ENCODE data around the gene MRI1.
"Not testable (repeated sequence)": the region's sequence is repeated elsewhere in the genome, so short reads cannot be mapped to it uniquely, and the experiment has no call there.

The MRI1 gene

DNA sequence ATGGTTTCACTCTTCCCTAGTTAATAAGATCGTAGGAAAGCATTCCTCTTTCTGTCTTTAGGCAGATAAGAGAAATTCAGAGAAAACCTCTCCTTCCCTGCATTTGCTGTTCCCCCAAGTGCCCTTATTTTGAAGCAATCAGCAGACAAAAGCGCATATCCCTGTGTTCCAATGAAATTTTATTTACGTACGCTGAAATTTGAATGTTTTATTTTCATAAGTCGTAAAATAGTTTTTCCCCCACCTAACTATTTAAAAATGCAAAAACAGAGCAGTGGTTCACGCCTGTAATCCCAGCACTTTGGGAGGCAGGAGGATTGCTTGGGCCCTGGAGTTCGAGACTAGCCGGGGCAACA, 17.2 kb upstream of the MRI1 start:
- peaks cover 7% of the 10 kb centered on the region for H3K9me3 Mint-ChIP-seq
- peak overlapping the region; percentile 87 for H3K4me3 Mint-ChIP-seq
- H3K27me3 Mint-ChIP-seq (ENCODE audit: low read depth), result no peaks in the 10 kb centered on the region
- H3K27ac Mint-ChIP-seq, result peak overlapping the region; percentile 36
- H3K36me3 Mint-ChIP-seq (ENCODE audit: low read depth), result peaks cover 2% of the 10 kb centered on the region
- H3K4me1 Mint-ChIP-seq (ENCODE audit: low read depth), result peaks cover 14% of the 10 kb centered on the region

DNA sequence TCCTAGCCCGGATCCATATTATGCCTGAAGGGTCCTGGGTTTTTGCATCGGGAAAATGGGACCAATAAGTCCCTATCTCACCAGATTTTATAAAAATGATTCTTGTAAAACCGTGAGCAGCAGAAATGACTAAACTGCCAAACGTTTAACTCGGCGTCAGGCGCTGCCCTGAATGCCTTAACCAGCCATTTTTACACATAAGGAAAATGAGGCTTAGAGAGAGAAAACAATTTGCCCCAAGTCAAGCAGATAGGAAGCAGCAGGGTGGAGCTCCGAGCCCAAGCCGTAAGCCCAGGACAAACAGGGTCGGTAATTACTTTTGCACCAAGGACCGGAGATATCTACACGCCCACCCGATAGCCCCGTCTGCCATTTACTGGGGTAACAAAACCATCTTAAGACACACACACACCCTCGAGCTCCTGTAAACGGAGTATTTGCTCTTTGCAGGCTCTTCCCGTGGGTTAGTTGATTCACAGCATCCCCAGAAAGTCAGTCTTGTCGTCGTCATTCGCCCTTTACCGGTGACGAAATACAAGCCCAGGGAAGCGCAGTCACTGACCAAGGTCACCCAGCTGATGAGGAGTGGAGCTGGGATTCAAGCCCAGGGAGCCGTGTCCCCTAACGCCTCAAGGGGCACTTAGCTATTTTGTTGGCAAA, 16.0 kb upstream of the MRI1 start:
- Mint-ChIP-seq H3K4me3 (peak overlapping the region; percentile 87), H3K4me1 (ENCODE audit: low read depth) (peaks cover 14% of the 10 kb centered on the region), H3K9me3 (peaks cover 7% of the 10 kb centered on the region), H3K27me3 (ENCODE audit: low read depth) (no peaks in the 10 kb centered on the region), H3K27ac (peak overlapping the region; percentile 93), H3K36me3 (ENCODE audit: low read depth) (peaks cover 2% of the 10 kb centered on the region)

DNA sequence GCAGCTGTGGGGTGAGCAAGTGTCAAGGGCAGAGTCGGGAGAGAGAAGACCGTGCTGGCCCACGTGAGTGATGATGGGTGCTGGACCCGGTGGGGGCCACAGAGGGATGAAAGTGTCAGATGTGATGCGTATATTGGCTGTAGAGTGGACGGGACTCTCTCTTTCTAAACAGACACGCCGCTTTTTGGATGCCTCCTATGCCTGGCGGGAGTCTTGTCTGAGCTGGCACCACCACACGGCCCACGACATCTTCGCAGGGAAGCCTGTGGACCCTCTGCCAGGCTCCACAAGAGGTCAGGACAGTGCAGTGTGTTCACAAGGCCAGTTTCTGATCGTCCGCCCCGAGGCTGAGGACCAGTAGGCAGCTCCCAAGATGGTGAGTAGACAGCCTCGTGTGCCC, 12.9 kb upstream of the MRI1 start:
- Mint-ChIP-seq H3K9me3 (peaks cover 7% of the 10 kb centered on the region), H3K36me3 (ENCODE audit: low read depth) (peaks cover 16% of the 10 kb centered on the region), H3K4me1 (ENCODE audit: low read depth) (peaks cover 14% of the 10 kb centered on the region), H3K4me3 (no peak overlapping the region), H3K27me3 (ENCODE audit: low read depth) (no peaks in the 10 kb centered on the region), H3K27ac (no peak overlapping the region)

DNA sequence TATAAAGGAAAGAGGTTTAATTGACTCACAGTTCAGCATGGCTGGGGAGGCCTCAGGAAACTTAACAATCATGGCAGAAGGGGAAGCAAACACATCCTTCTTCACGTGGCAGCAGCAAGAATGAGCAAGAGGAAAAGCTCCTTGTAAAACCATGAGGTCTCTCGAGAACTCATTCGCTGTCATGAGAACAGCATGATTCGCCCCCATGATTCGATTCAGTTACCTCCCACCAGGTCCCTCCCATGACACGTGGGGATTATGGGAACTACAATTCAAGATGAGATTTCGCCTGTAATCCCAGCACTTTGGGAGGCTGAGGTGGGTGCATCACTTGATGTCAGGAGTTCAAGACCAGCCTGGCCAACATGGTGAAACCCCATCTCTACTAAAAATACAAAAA, 10.7 kb upstream of the MRI1 start:
- Mint-ChIP-seq H3K36me3 (ENCODE audit: low read depth) (peaks cover 26% of the 10 kb centered on the region), H3K4me1 (ENCODE audit: low read depth) (peaks cover 10% of the 10 kb centered on the region)
- not testable (repeated sequence) for H3K9me3 Mint-ChIP-seq; H3K4me3 Mint-ChIP-seq; H3K27ac Mint-ChIP-seq; H3K27me3 Mint-ChIP-seq (ENCODE audit: low read depth)

DNA sequence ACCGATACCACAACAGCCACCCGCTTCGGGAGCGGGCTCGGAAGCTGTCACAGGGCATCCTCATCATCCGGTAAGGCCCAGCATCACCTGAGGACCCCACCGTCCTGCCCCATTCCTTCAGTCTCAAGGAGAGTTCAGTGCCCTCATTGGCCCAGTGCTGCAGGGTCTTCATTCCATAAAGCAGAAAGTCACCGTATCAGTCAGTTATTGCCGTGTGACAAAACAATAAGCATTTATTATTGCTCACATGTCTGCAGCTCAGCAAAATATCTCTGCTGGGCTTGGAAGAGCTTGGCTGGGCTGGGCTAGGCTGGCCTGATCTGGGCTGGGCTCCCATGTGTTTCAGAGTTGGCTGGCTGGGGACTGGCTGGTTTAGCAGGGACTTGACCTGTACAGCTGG, 8.1 kb upstream of the MRI1 start:
- Mint-ChIP-seq H3K4me3 (no peak overlapping the region), H3K27ac (no peak overlapping the region), H3K36me3 (ENCODE audit: low read depth) (peaks cover 27% of the 10 kb centered on the region), H3K9me3 (no peaks in the 10 kb centered on the region), H3K27me3 (ENCODE audit: low read depth) (no peaks in the 10 kb centered on the region), H3K4me1 (ENCODE audit: low read depth) (peaks cover 1% of the 10 kb centered on the region)

DNA sequence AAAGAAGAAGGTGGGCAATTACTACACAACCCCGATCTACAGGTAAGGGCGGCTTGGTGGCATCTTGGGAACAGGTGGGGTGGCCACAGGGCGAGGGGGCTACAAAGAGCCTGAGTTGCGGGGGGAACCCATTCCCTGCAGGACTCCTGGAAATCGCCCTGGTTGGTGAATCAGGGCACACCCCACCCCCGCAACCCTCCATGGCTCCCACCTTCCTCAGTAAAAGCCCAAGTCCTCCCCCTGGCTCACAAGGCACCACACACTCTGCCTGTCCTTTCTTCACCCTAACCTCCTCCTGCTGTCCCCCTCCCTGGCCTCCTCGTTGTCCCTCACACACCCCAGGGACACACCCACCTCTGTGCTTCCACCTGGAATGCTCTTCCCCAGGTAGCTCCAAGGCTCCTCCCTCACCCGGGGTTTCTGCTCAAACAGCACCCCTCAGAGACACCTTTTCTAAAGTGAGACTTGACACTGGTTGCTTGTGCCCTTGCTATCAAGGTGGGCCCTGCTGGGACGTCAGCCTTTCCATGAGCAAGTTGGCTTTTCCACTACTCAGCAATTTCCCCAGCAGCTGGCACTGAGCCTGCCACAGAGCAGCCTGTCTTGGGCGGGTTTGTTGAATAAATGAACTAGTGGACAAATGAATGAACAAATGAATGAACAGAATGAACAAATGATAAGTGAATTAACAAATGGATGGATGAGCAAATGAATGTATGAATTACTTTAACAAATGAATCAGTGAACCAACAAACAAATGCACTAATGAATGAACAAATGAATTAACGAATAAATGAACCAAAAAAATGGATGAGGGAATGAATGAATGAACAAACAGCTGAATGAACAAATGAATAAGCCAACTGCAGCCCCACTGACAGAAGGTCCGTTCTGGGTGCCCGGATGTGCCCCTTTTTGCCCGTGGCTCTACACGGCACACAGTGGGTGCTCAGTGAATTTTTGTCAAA, 6.2 kb upstream of the MRI1 start:
- no peak overlapping the region for H3K27ac Mint-ChIP-seq
- peaks cover 1% of the 10 kb centered on the region for H3K4me1 Mint-ChIP-seq (ENCODE audit: low read depth)
- peaks cover 33% of the 10 kb centered on the region for H3K36me3 Mint-ChIP-seq (ENCODE audit: low read depth)
- no peak overlapping the region for H3K4me3 Mint-ChIP-seq
- no peaks in the 10 kb centered on the region for H3K9me3 Mint-ChIP-seq
- H3K27me3 Mint-ChIP-seq (ENCODE audit: low read depth), result no peaks in the 10 kb centered on the region

DNA sequence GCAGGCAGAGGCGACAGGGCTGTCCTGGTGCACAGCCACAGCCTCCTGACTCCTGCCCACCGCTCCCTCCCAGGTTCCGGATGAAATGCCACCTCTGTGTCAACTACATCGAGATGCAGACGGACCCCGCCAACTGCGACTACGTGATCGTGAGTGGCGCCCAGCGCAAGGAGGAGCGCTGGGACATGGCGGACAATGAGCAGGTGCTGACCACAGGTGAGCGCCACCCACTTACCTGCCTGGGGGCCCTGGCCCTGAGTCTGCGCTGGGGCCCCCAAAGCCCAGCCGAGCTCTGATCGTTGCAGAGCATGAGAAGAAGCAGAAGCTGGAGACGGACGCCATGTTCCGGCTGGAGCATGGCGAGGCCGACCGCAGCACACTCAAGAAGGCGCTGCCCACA, 5.5 kb upstream of the MRI1 start:
- Mint-ChIP-seq H3K4me1 (ENCODE audit: low read depth) (peaks cover 4% of the 10 kb centered on the region), H3K4me3 (no peak overlapping the region), H3K27ac (no peak overlapping the region)

DNA sequence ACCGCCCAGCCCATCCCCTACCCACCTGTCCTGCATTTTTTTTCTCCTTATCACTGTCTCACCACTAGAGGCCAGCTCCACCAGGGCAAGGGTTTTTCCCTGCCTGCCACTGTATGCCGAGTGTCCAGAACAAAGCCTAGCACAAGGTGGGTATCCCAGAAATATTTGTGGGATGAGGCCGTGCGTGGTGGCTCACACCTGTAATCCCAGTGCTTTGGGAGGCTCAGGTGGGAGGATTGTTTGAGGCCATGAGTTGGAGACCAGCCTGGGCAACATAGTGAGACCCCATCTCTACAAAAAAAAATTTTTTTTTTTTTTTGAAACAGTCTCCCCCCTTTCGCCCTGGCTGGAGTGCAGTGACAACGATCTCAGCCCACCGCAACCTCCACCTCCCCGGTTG, 2.9 kb upstream of the MRI1 start:
- Mint-ChIP-seq H3K27me3 (ENCODE audit: low read depth) (no peaks in the 10 kb centered on the region), H3K4me3 (no peak overlapping the region), H3K9me3 (no peaks in the 10 kb centered on the region), H3K36me3 (ENCODE audit: low read depth) (peaks cover 22% of the 10 kb centered on the region), H3K27ac (no peak overlapping the region), H3K4me1 (ENCODE audit: low read depth) (peaks cover 15% of the 10 kb centered on the region)

More for the DNA sequence above, 5.5 kb upstream of the MRI1 start:
- no peaks in the 10 kb centered on the region for H3K9me3 Mint-ChIP-seq
- no peaks in the 10 kb centered on the region for H3K27me3 Mint-ChIP-seq (ENCODE audit: low read depth)
- H3K36me3 Mint-ChIP-seq (ENCODE audit: low read depth), result peaks cover 31% of the 10 kb centered on the region

DNA sequence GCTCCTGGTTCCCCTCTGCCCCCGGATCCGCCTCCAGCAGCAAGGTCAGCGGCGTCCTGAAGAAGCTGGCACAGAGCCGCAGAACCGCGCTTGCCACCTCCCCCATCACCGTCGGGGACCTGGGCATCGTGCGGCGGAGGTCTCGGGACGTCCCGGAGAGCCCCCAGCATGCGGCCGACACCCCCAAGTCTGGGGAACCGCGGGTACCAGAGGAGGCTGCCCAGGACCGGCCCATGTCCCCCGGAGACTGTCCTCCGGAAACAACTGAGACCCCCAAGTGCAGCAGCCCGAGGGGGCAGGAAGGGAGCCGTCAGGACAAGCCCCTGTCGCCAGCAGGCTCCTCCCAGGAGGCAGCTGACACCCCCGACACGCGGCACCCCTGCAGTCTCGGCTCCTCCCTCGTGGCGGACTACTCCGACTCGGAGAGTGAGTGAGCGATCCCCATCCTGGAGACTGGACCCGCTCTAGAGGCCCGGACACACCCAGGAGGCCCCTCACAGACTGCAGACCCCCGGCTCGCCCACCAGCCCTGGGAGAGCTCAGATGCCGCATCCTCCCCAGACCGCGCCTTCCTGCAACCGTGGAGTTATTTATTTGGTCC, 1.6 kb upstream of the MRI1 start:
- Mint-ChIP-seq H3K4me3 (peak overlapping the region; percentile 54), H3K27me3 (ENCODE audit: low read depth) (no peaks in the 10 kb centered on the region), H3K27ac (no peak overlapping the region), H3K36me3 (ENCODE audit: low read depth) (peaks cover 17% of the 10 kb centered on the region), H3K4me1 (ENCODE audit: low read depth) (peaks cover 17% of the 10 kb centered on the region), H3K9me3 (no peaks in the 10 kb centered on the region)

DNA sequence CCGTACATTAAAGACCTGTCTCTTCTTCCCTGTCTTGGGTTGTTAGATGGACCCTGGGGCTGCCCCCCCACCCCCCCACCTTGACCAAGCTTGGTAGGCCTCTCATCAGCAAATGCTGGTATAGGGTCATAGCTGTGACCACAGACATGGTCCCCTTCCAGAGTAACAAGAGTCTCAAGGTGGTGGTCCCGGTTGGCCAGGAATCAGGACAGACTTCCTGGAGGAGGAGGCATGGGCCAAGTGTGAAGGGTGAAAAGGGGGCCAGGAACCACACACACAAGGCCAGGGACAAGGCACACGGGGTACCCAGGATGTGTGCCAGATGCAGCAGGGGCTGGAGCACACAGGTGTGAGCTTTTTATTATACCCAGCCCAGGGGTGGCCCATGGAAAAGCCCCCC, 1.1 kb upstream of the MRI1 start:
- Mint-ChIP-seq H3K27ac (no peak overlapping the region), H3K36me3 (ENCODE audit: low read depth) (peaks cover 14% of the 10 kb centered on the region), H3K27me3 (ENCODE audit: low read depth) (no peaks in the 10 kb centered on the region), H3K9me3 (no peaks in the 10 kb centered on the region), H3K4me1 (ENCODE audit: low read depth) (peaks cover 16% of the 10 kb centered on the region), H3K4me3 (peak overlapping the region; percentile 72)

DNA sequence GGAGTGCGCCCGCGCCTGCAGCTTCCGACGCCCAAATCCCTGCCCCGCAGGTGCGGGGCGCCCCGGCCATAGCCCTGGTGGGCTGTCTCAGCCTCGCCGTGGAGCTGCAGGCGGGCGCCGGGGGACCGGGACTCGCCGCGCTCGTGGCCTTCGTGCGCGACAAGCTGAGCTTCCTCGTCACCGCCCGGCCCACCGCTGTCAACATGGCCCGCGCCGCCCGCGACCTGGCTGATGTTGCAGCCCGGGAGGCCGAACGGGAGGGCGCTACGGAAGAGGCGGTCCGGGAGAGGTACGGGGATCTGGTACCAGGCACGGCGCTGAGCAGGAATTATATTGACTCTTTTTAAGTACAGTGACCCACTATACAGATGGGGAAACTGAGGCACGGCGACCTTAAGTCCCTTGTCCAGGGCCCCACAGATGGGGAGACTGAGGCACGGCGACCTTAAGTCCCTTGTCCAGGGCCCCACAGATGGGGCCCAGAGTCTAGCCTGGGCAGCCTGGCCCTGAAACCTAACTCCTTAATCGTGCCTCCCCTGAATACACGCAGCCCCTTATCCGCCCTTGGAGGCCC, 586 bp downstream of the MRI1 start:
- Mint-ChIP-seq H3K36me3 (ENCODE audit: low read depth) (peaks cover 9% of the 10 kb centered on the region), H3K4me1 (ENCODE audit: low read depth) (peaks cover 15% of the 10 kb centered on the region), H3K9me3 (no peaks in the 10 kb centered on the region), H3K27me3 (ENCODE audit: low read depth) (no peaks in the 10 kb centered on the region), H3K4me3 (peak overlapping the region; percentile 87), H3K27ac (peak overlapping the region; percentile 61)

DNA sequence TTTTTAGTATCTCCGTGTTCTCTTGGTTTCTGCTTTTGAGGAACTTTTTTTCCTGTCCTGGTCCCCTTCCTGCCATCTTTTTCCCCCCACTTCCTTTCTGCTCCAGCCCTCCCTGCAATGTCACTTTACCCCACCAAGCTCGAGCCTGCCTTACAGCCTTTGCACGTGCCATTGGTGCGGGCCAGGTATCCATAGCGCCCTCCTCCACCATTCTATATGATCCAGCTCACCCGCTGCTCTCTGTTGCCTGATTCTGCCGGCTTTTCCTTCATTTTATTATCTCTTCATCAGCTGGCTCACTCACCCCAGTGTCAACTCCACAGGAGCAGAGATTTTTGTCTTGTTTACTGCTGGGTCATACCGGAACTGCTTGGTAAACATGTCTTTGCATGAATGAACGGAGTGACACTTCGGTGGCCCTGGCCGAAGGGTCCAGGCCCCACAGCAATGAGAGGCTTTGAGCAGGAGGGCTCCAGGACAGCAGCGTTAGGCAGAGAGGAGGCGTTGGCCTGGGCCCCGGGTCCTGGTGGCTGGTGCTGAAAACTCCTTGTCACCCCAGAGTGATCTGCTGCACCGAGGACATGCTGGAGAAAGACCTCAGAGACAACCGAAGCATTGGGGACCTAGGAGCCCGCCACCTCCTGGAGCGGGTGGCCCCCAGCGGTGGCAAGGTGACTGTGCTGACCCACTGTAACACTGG, 1.2 kb downstream of the MRI1 start:
- Mint-ChIP-seq H3K36me3 (ENCODE audit: low read depth) (peaks cover 9% of the 10 kb centered on the region), H3K9me3 (no peaks in the 10 kb centered on the region), H3K4me1 (ENCODE audit: low read depth) (peaks cover 15% of the 10 kb centered on the region)

DNA sequence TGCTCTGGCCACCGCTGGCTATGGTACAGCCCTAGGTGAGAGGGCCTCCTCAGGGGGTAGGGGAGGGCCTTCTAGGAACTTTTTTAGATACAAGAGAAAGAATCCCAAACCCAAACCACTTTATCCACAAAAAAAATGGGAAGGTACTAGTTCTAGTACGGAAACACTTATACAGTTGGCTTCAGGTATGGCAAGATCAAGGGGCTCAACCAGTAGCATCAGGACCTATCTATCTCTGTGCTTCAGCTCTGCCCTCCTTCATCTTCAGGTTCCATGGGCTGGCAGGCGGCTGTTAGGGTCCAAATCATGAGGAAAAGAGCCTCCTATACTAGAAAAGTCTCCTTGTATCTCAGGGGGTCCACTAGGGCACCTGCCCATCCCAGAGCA, 1.8 kb downstream of the MRI1 start:
- Mint-ChIP-seq H3K4me1 (ENCODE audit: low read depth) (peaks cover 15% of the 10 kb centered on the region), H3K36me3 (ENCODE audit: low read depth) (peaks cover 9% of the 10 kb centered on the region), H3K4me3 (no peak overlapping the region), H3K27ac (peak overlapping the region; percentile 1), H3K9me3 (no peaks in the 10 kb centered on the region), H3K27me3 (ENCODE audit: low read depth) (no peaks in the 10 kb centered on the region)

More for the DNA sequence above, 1.2 kb downstream of the MRI1 start:
- peak overlapping the region; percentile 87 for H3K4me3 Mint-ChIP-seq
- no peaks in the 10 kb centered on the region for H3K27me3 Mint-ChIP-seq (ENCODE audit: low read depth)
- H3K27ac Mint-ChIP-seq, result peak overlapping the region; percentile 61

DNA sequence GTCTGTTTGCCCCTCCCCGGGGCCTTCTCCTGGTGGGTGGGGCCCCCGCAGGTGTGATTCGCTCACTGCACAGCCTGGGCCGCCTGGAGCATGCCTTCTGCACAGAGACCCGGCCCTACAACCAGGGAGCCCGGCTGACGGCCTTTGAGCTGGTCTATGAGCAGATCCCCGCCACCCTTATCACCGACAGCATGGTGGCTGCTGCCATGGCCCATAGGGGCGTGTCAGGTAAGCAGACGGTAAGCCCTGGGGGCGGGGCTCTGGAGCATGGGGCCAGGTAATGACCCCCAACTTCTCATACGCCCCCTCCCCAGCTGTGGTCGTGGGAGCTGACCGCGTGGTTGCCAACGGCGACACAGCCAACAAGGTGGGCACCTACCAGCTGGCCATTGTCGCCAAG, 4.2 kb downstream of the MRI1 start:
- Mint-ChIP-seq H3K9me3 (no peaks in the 10 kb centered on the region), H3K36me3 (ENCODE audit: low read depth) (peaks cover 6% of the 10 kb centered on the region), H3K27ac (no peak overlapping the region), H3K27me3 (ENCODE audit: low read depth) (no peaks in the 10 kb centered on the region), H3K4me1 (ENCODE audit: low read depth) (peaks cover 13% of the 10 kb centered on the region), H3K4me3 (no peak overlapping the region)

All from T-helper 1 cell treated with Interleukin-12 subunit alpha and Interleukin-12 subunit beta and Interleukin-4 antibody, amounts not matched to agents 30 μg/mL and 1 μg/mL, for 36 hours (primary cell).